Loucy (cell line): Measurements from ENCODE around the gene PAN3.

Experiments used
- CTCF ChIP-seq: fragments of 200-600 bp; sonication (generic); conservative IDR thresholded peaks from 2 replicates; pipeline ENCODE4 v1.5.1; 2014; ENCODE audit warnings: mild to moderate bottlenecking, antibody characterized with exemption, low read length
- EZH2phosphoT487 ChIP-seq: fragments of 200-600 bp; IDR thresholded peaks from 2 replicates; pipeline ENCODE4 v1.6.1; 2018; ENCODE audit warnings: antibody characterized with exemption, mild to moderate bottlenecking, moderate library complexity, borderline replicate concordance

- no peak for TF ChIP-seq CTCF
- no peak for TF ChIP-seq EZH2phosphoT487
Observed at GRCh38 chr13:28229522-28230411, 91.4 kb downstream of the PAN3 start.
